ENCODE data around the gene PHF10.
"Not testable (repeated sequence)": the region's sequence is repeated elsewhere in the genome, so short reads cannot be mapped to it uniquely, and the experiment has no call there.

Gene PHF10

GRCh38 chr6:169724494-169725124 lies at the start of gene PHF10:
TSS of gene PHF10 (minus strand) at chr6:169724500. CDS start at chr6:169723931, 569 bp downstream.
- peak; percentile 67 for DNase-seq (ENCODE audit: low read depth)

GRCh38 chr6:169766921-169767736 lies 42.8 kb upstream of the PHF10 start:
- no peak for DNase-seq (ENCODE audit: low read depth)

- no peak for DNase-seq (ENCODE audit: low read depth)
Measured at GRCh38 chr6:169766232-169766631, 41.9 kb upstream of the PHF10 start.

GRCh38 chr6:169765789-169766188 lies 41.5 kb upstream of the PHF10 start:
- DNase-seq (ENCODE audit: low read depth), result not testable (repeated sequence)

GRCh38 chr6:169763881-169764280 lies 39.6 kb upstream of the PHF10 start:
- DNase-seq (ENCODE audit: low read depth), result no peak

- no peak for DNase-seq (ENCODE audit: low read depth)
Measured at GRCh38 chr6:169763308-169763707, 39.0 kb upstream of the PHF10 start.

- DNase-seq (ENCODE audit: low read depth), result no peak
Measured at GRCh38 chr6:169755162-169755561, 30.9 kb upstream of the PHF10 start.

GRCh38 chr6:169752074-169752623 lies 27.8 kb upstream of the PHF10 start:
- DNase-seq (ENCODE audit: low read depth), result no peak

- peak; percentile 92 for DNase-seq (ENCODE audit: low read depth)
Measured at GRCh38 chr6:169751242-169752073, 27.2 kb upstream of the PHF10 start, which contains the start of the genes DYNLT2 and ERMARD. TSS of gene DYNLT2 (minus strand) at chr6:169751572. CDS start at chr6:169751458, 114 bp downstream. TSS of gene ERMARD (plus strand) at chr6:169751622. CDS start at chr6:169751658, 36 bp downstream.

GRCh38 chr6:169746556-169746955 lies 22.3 kb upstream of the PHF10 start:
- no peak for DNase-seq (ENCODE audit: low read depth)

GRCh38 chr6:169745405-169745804 lies 21.1 kb upstream of the PHF10 start:
- DNase-seq (ENCODE audit: low read depth), result no peak

GRCh38 chr6:169741344-169741743 lies 17.0 kb upstream of the PHF10 start:
- DNase-seq (ENCODE audit: low read depth), result no peak

GRCh38 chr6:169738976-169739529 lies 14.8 kb upstream of the PHF10 start:
- DNase-seq (ENCODE audit: low read depth), result no peak

- no peak for DNase-seq (ENCODE audit: low read depth)
Measured at GRCh38 chr6:169738204-169738975, 14.1 kb upstream of the PHF10 start.

GRCh38 chr6:169729961-169730360 lies 5.7 kb upstream of the PHF10 start:
- no peak for DNase-seq (ENCODE audit: low read depth)

GRCh38 chr6:169726963-169727362 lies 2.7 kb upstream of the PHF10 start:
- no peak for DNase-seq (ENCODE audit: low read depth)

- no peak for DNase-seq (ENCODE audit: low read depth)
Measured at GRCh38 chr6:169726049-169726400, 1.7 kb upstream of the PHF10 start.

- no peak for DNase-seq (ENCODE audit: low read depth)
Measured at GRCh38 chr6:169725125-169726048, 1.1 kb upstream of the PHF10 start.

- DNase-seq (ENCODE audit: low read depth), result peak; percentile 30
Measured at GRCh38 chr6:169723991-169724493, 258 bp downstream of the PHF10 start.

Data from stimulated activated CD8-positive, alpha-beta memory T cell treated with anti-CD3 and anti-CD28 coated beads, Interleukin-4, amount 100 ng/mL, for 24 hours (primary cell).